CD14-positive monocyte (primary cell): Measurements from ENCODE around the gene PRKN. TPM values are rescaled to one million over a fixed set of nuclear protein-coding genes. Genes with fewer than 3 reads are reported as not detected.

Source experiments
- DNase-seq, 3 donors: peaks; one replicate each; pipeline ENCODE4 v3.0.0-alpha.2; 2011 to 2022
- H2AFZ ChIP-seq: 2 replicates; pipeline ENCODE4 v1.6.0; 2012; ENCODE audit warnings: mild to moderate bottlenecking, low read depth, low read length, inconsistent platforms; ENCODE audit not compliant: insufficient read depth, poor library complexity, severe bottlenecking
- H3K27ac ChIP-seq, 2 donors: 1 replicate in 1 of 2; 2 replicates in 1 of 2; pipeline ENCODE4 v1.5.1; 2012 to 2013; ENCODE audit warnings: low read length in 2 of 2, control low read depth in 1 of 2, inconsistent platforms in 1 of 2, low read depth in 1 of 2, mild to moderate bottlenecking in 1 of 2
- H3K27me3 ChIP-seq, 2 donors: one replicate each; pipeline versions ENCODE4 v1.6.0 to v1.6.1; 2011 to 2013; ENCODE audit warnings: low read length in 2 of 2; ENCODE audit not compliant: control insufficient read depth in 2 of 2, insufficient read depth in 2 of 2
- H3K36me3 ChIP-seq, 2 donors: replicated peaks in 1 of 2; 1 replicate in 1 of 2; 2 replicates in 1 of 2; pipeline versions ENCODE4 v1.5.1 to v1.6.1; 2012 to 2013; ENCODE audit warnings: low read length in 2 of 2, control low read depth in 1 of 2, inconsistent platforms in 1 of 2, mild to moderate bottlenecking in 1 of 2; ENCODE audit not compliant: insufficient read depth in 2 of 2, control insufficient read depth in 1 of 2
- H3K4me1 ChIP-seq, 2 donors: 1 replicate in 1 of 2; 2 replicates in 1 of 2; pipeline versions ENCODE4 v1.5.1 to v1.6.1; 2012 to 2013; ENCODE audit warnings: low read length in 2 of 2, control low read depth in 1 of 2, inconsistent platforms in 1 of 2, mild to moderate bottlenecking in 1 of 2, moderate library complexity in 1 of 2; ENCODE audit not compliant: insufficient read depth in 2 of 2, control insufficient read depth in 1 of 2
- H3K4me2 ChIP-seq: replicated peaks from 2 replicates; pipeline ENCODE3; 2012; ENCODE audit warnings: low read length, moderate library complexity, mild to moderate bottlenecking; ENCODE audit not compliant: poor library complexity, severe bottlenecking; ENCODE audit errors: extremely low read depth
- H3K4me3 ChIP-seq, 3 experiments: fragments of 200-600 bp in 1 of 3; sonication (generic) in 1 of 3; replicated peaks in 1 of 3; 1 replicate in 2 of 3; 2 replicates in 1 of 3; pipeline ENCODE4 v1.5.1; 2011 to 2013; ENCODE audit warnings: low read length in 3 of 3, mild to moderate bottlenecking in 3 of 3, control low read depth in 2 of 3, low read depth in 2 of 3, inconsistent platforms in 1 of 3, moderate library complexity in 1 of 3
- H3K79me2 ChIP-seq: 2 replicates; pipeline ENCODE4 v1.6.0; 2012; ENCODE audit warnings: mild to moderate bottlenecking, control low read depth, inconsistent platforms, low read length, moderate library complexity; ENCODE audit not compliant: insufficient read depth
- H3K9ac ChIP-seq: 2 replicates; pipeline ENCODE4 v1.6.0; 2017; ENCODE audit warnings: low read length, mild to moderate bottlenecking; ENCODE audit not compliant: insufficient read depth, poor library complexity, severe bottlenecking
- H3K9me3 ChIP-seq, 2 donors: replicated peaks in 1 of 2; 1 replicate in 1 of 2; 2 replicates in 1 of 2; pipeline versions ENCODE4 v1.5.1 to v1.6.1; 2012 to 2013; ENCODE audit warnings: low read length in 2 of 2, control low read depth in 1 of 2; ENCODE audit not compliant: control insufficient read depth in 1 of 2, insufficient read depth in 1 of 2
- H4K20me1 ChIP-seq: 2 replicates; pipeline ENCODE4 v1.6.0; 2012; ENCODE audit warnings: mild to moderate bottlenecking, low read length, control low read depth, moderate library complexity; ENCODE audit not compliant: insufficient read depth
- H3K27ac Mint-ChIP-seq, 7 donors: one replicate each; pipeline ENCODE4 v1.8.0; 2020; ENCODE audit warnings: mild to moderate bottlenecking in 7 of 7, mixed read lengths in 7 of 7, moderate library complexity in 6 of 7, inconsistent platforms in 2 of 7
- H3K27me3 Mint-ChIP-seq, 3 donors: one replicate each; pipeline ENCODE4 v1.8.0; 2021 to 2022; ENCODE audit warnings: low read depth in 3 of 3, mild to moderate bottlenecking in 3 of 3, mixed read lengths in 3 of 3, moderate library complexity in 3 of 3, inconsistent platforms in 1 of 3
- H3K36me3 Mint-ChIP-seq, 2 donors: one replicate each; pipeline ENCODE4 v1.8.0; 2020; ENCODE audit warnings: mixed read lengths in 2 of 2, inconsistent platforms in 1 of 2, mild to moderate bottlenecking in 1 of 2
- H3K4me1 Mint-ChIP-seq: one replicate; pipeline ENCODE4 v1.8.0; 2020; ENCODE audit warnings: mild to moderate bottlenecking, mixed read lengths
- H3K4me3 Mint-ChIP-seq, 2 donors: one replicate each; pipeline ENCODE4 v1.8.0; 2020; ENCODE audit warnings: mild to moderate bottlenecking in 2 of 2, mixed read lengths in 2 of 2, moderate library complexity in 1 of 2
- H3K9me3 Mint-ChIP-seq, 7 donors: one replicate each; pipeline ENCODE4 v1.8.0; 2020 to 2022; ENCODE audit warnings: mixed read lengths in 7 of 7, mild to moderate bottlenecking in 6 of 7, moderate library complexity in 6 of 7, inconsistent platforms in 2 of 7
- WGBS: methylation state at CpG from one replicate; pipeline ENCODE4 v1.1.5; 2013; ENCODE audit warnings: missing lambda C conversion rate; ENCODE audit not compliant: insufficient coverage; 5-methylcytosine and 5-hydroxymethylcytosine counted together
- intact Hi-C, 2 donors: fragments of 100-400 bp; cut with micrococcal nuclease; formaldehyde crosslinking; loops; one replicate each; pipeline versions ENCODE4 v1.15.0 to v1.15.1; 2023
- polyA plus RNA-seq, 3 donors: library from polyadenylated mRNA; depleted of rRNA in 1 of 3; unstranded in 2 of 3; stranded (reverse) in 1 of 3; fragments of 300-500 nt in 2 of 3; fragments of >200 nt in 1 of 3; fragmentation: Illumina TruSeq in 2 of 3; gene quantifications; 1 replicate in 2 of 3; 2 replicates in 1 of 3; pipeline ENCODE4 v1.2.3, GENCODE V29; 2012 to 2021
- TF ChIP-seq, protein P1 (sequence below): fragments of 200-600 bp; IDR thresholded peaks from one replicate; pipeline ENCODE4 v1.8.0; 2022; ENCODE audit warnings: antibody characterized with exemption, mild to moderate bottlenecking

PRKN gene
- polyA plus RNA-seq, 3 donors = 0.19 to 0.21 TPM; not detected in 1

DNA sequence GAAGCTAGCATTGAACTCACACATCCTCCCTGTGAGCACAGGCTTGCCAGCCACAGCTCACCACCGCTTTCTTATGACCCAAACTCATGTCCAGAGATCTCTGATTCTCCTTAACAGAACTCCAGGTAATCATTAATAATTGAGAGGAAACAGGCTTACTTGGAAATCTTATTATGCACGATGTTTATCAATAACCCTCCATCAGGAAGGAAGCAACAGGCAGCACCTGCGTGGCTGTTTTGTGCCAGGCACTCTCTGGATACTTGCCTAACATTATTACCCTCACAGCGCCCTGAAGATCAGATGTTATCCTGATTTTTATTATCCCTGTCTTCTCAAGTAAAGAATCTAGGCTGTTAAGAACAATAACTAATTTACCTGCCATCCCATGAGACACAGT, 306.6 kb downstream of the PRKN start:
- WGBS = 71% methylated on average over 2 of the region's 4 CpGs
- Mint-ChIP-seq H3K4me1 (no peaks in the 10 kb centered on the region), H3K36me3 (no peaks in the 10 kb centered on the region), H3K4me3 (no peak overlapping the region), H3K27me3 (peaks cover 0 to 2% (median 0%) of the 10 kb centered on the region in 3 donors), H3K9me3 (peaks cover 3 to 17% (median 10%) of the 10 kb centered on the region in 7 donors), H3K27ac (peak overlapping the region in 1 of 7 donors; percentile 13)
- no peaks in the 10 kb centered on the region for H3K4me1 ChIP-seq
- H3K4me3 ChIP-seq = no peak overlapping the region
- no peak overlapping the region for H3K27ac ChIP-seq
- no peak overlapping the region for H3K4me2 ChIP-seq
- no peak overlapping the region for H2AFZ ChIP-seq
- no peak overlapping the region for H3K9ac ChIP-seq
- H3K27me3 ChIP-seq = no peaks in the 10 kb centered on the region
- H3K9me3 ChIP-seq = peaks cover 12 to 20% of the 10 kb centered on the region in 2 donors
- H3K36me3 ChIP-seq = no peaks in the 10 kb centered on the region
- DNase-seq = no peak
- intact Hi-C loops = no loop called here
- no peaks in the 10 kb centered on the region for H4K20me1 ChIP-seq
- TF ChIP-seq, protein P1, sequence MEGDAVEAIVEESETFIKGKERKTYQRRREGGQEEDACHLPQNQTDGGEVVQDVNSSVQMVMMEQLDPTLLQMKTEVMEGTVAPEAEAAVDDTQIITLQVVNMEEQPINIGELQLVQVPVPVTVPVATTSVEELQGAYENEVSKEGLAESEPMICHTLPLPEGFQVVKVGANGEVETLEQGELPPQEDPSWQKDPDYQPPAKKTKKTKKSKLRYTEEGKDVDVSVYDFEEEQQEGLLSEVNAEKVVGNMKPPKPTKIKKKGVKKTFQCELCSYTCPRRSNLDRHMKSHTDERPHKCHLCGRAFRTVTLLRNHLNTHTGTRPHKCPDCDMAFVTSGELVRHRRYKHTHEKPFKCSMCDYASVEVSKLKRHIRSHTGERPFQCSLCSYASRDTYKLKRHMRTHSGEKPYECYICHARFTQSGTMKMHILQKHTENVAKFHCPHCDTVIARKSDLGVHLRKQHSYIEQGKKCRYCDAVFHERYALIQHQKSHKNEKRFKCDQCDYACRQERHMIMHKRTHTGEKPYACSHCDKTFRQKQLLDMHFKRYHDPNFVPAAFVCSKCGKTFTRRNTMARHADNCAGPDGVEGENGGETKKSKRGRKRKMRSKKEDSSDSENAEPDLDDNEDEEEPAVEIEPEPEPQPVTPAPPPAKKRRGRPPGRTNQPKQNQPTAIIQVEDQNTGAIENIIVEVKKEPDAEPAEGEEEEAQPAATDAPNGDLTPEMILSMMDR = no peak
- H3K79me2 ChIP-seq = no peaks in the 10 kb centered on the region

DNA sequence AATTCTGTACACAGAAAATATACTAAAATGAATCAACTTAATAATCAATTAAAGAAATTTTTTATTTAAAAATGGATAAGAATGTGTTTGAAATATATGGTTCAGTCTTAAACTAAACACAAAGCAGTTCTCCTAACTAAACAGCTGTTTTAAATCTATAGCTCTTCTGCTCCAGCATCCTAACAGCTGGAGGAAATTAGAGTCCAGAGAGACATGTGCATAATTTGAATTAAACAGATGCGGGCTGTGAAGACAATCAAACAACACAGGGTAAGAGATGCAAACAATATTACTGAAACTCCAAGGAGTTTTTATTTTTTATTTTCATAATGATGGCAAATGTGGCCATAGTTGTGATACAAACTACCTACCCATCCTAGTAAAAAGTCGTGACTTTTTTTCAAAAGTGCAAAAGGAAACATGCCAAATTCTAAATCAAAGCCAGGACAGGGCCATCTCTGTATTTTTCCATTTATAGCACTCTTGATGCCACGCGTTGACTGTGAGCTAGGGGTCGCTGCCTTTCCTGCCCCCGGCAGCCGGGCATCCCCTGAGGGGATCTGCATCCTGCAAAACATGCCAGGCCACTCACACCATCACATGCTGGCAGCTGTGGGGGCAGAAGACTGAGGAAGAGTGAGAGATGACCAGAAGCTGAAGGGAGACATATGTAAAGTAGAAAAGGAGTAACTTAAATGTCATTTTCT, 310.6 kb downstream of the PRKN start:
- 93% methylated on average over 3 of the region's 7 CpGs for WGBS
- Histone ChIP-seq H3K9ac (no peak overlapping the region), H3K9me3 (peaks cover 20% of the 10 kb centered on the region in 2 donors), H3K27me3 (no peaks in the 10 kb centered on the region), H3K36me3 (no peaks in the 10 kb centered on the region), H2AFZ (no peak overlapping the region), H3K79me2 (no peaks in the 10 kb centered on the region), H3K4me2 (no peak overlapping the region), H4K20me1 (no peaks in the 10 kb centered on the region), H3K4me1 (no peaks in the 10 kb centered on the region), H3K27ac (no peak overlapping the region), H3K4me3 (no peak overlapping the region)
- intact Hi-C loops = no loop called here
- Mint-ChIP-seq H3K4me1 (no peaks in the 10 kb centered on the region), H3K4me3 (no peak overlapping the region), H3K9me3 (peaks cover 2 to 15% (median 8%) of the 10 kb centered on the region in 7 donors), H3K36me3 (no peaks in the 10 kb centered on the region), H3K27ac (no peak overlapping the region), H3K27me3 (peaks cover 0 to 2% (median 2%) of the 10 kb centered on the region in 3 donors)
- no peak for DNase-seq
- TF ChIP-seq, protein P1 = no peak
